CD4-positive, alpha-beta T cell (primary cell): ENCODE results near the gene GPR55. TPM values are rescaled to one million over a fixed set of nuclear protein-coding genes. Genes with fewer than 3 reads are reported as not detected.

ENCODE experiments used
- ATAC-seq: fragments of 200-7000 bp; cut with Tn5 transposase; one replicate; pipeline ENCODE4 v1.10.0; 2022; ENCODE audit warnings: mild to moderate bottlenecking; ENCODE audit not compliant: poor library complexity
- CTCF ChIA-PET: fragments of 350-600 bp; sonication (Branson Sonifier 250); formaldehyde crosslinking; loops from one replicate; lab custom pipeline; 2021; ENCODE audit warnings: antibody characterized with exemption, inconsistent platforms; lab: Charles Lee
- POLR2A ChIA-PET: fragments of 350-600 bp; sonication (Branson Sonifier 250); formaldehyde crosslinking; loops from one replicate; lab custom pipeline; 2021; ENCODE audit warnings: antibody characterized with exemption, inconsistent platforms; lab: Charles Lee
- DNase-seq, 14 experiments: peaks; one replicate each; pipeline ENCODE4 v3.0.0-alpha.2; 2013 to 2020; ENCODE audit warnings: mixed read lengths in 2 of 14
- H3K27ac ChIP-seq, 2 donors: one replicate each; pipeline versions ENCODE4 v1.5.1 to v1.7.0; 2013; ENCODE audit warnings: low read length in 2 of 2, low read depth in 1 of 2, mild to moderate bottlenecking in 1 of 2
- H3K27me3 ChIP-seq, 2 experiments: 1 replicate in 1 of 2; 2 replicates in 1 of 2; pipeline versions ENCODE4 v1.6.1 to v1.7.0; 2013; ENCODE audit warnings: low read length in 2 of 2, control low read depth in 1 of 2, mild to moderate bottlenecking in 1 of 2, moderate library complexity in 1 of 2; ENCODE audit not compliant: insufficient read depth in 2 of 2, control insufficient read depth in 1 of 2
- H3K36me3 ChIP-seq: one replicate; pipeline ENCODE4 v1.6.1; 2013; ENCODE audit warnings: low read length, control low read depth; ENCODE audit not compliant: insufficient read depth
- H3K4me1 ChIP-seq: one replicate; pipeline ENCODE4 v1.6.1; 2013; ENCODE audit warnings: low read length, control low read depth; ENCODE audit not compliant: insufficient read depth
- H3K4me3 ChIP-seq: one replicate; pipeline ENCODE4 v1.5.1; 2013; ENCODE audit warnings: mild to moderate bottlenecking, low read length, moderate library complexity
- H3K9me3 ChIP-seq, 2 experiments: 1 replicate in 1 of 2; 2 replicates in 1 of 2; pipeline versions ENCODE4 v1.6.1 to v1.7.0; 2013; ENCODE audit warnings: low read length in 2 of 2, mild to moderate bottlenecking in 2 of 2, control low read depth in 1 of 2, moderate library complexity in 1 of 2; ENCODE audit not compliant: control insufficient read depth in 1 of 2, insufficient read depth in 1 of 2
- H3K27ac Mint-ChIP-seq: one replicate; pipeline ENCODE4 v1.8.0; 2020; ENCODE audit warnings: mixed read lengths
- H3K27me3 Mint-ChIP-seq: one replicate; pipeline ENCODE4 v1.8.0; 2021; ENCODE audit warnings: mixed read lengths
- H3K36me3 Mint-ChIP-seq: one replicate; pipeline ENCODE4 v1.8.0; 2021; ENCODE audit warnings: low read depth, mixed read lengths
- H3K4me1 Mint-ChIP-seq: one replicate; pipeline ENCODE4 v1.8.0; 2021; ENCODE audit warnings: low read depth, mixed read lengths
- H3K4me3 Mint-ChIP-seq: one replicate; pipeline ENCODE4 v1.8.0; 2020; ENCODE audit warnings: mild to moderate bottlenecking, mixed read lengths
- H3K9me3 Mint-ChIP-seq: one replicate; pipeline ENCODE4 v1.8.0; 2020; ENCODE audit warnings: mixed read lengths
- CTCF ChIP-seq: fragments of 200-600 bp; IDR thresholded peaks from one replicate; pipeline ENCODE4 v1.8.0; 2022; ENCODE audit warnings: antibody characterized with exemption, mild to moderate bottlenecking
- intact Hi-C, 2 experiments: fragments of 100-400 bp; cut with DNase I in 1 of 2; cut with micrococcal nuclease in 1 of 2; formaldehyde crosslinking; loops; one replicate each; pipeline versions ENCODE4 v1.15.1 to v1.9.0; 2023 to 2025; cut with DNase I, micrococcal nuclease
- total RNA-seq, 174 experiments: library from RNA in 2 of 174; stranded (reverse) in 2 of 174; gene quantifications; one replicate each; pipeline ENCODE4 v1.2.3 and lab custom pipeline; 2021 to 2026

The GPR55 gene
- total RNA-seq, 2 experiments from 2014 or later = 2.9 to 3.8 TPM

DNA sequence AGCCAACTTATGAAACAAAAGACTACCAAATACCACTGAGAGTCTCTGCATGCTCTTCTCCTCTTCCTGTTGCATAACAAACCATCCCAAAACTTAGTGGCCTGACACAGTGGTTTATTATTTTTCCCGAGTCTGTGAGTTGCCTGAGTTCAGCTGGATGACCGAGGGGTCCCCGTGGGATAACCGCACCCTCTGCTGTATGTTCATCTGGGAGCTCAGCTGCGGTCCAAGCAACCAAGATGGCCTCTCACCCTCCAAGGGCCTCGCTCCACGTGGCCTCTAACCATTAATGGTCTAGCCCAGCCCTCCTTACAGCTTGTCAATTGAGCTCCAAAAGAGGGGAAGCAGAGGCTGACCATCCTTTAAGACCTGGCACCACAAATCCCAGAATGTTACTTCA is 43.2 kb downstream of the GPR55 start:
- CTCF ChIA-PET = no interaction called here
- H3K27me3 ChIP-seq = no peaks in the 10 kb centered on the region
- no peak overlapping the region for H3K27ac Mint-ChIP-seq
- no peak for ATAC-seq
- H3K4me3 Mint-ChIP-seq = no peak overlapping the region
- no peaks in the 10 kb centered on the region for H3K9me3 ChIP-seq
- H3K36me3 Mint-ChIP-seq = peaks cover 20% of the 10 kb centered on the region
- no peaks in the 10 kb centered on the region for H3K9me3 Mint-ChIP-seq
- H3K27me3 Mint-ChIP-seq = no peaks in the 10 kb centered on the region
- peak in 1 of 14 experiments; percentile 2 for DNase-seq
- H3K4me3 ChIP-seq = no peak overlapping the region
- no peak overlapping the region for H3K27ac ChIP-seq
- H3K36me3 ChIP-seq = peaks cover 13% of the 10 kb centered on the region
- H3K4me1 ChIP-seq = peaks cover 13% of the 10 kb centered on the region
- POLR2A ChIA-PET = no interaction called here
- intact Hi-C loops = no loop called here
- H3K4me1 Mint-ChIP-seq = peaks cover 10% of the 10 kb centered on the region
- TF ChIP-seq CTCF = no peak

GRCh38 chr2:230879891-230880290 is 45.2 kb downstream of the GPR55 start:
- Mint-ChIP-seq H3K36me3 (peaks cover 32% of the 10 kb centered on the region), H3K4me3 (no peak overlapping the region), H3K9me3 (no peaks in the 10 kb centered on the region), H3K27ac (no peak overlapping the region), H3K27me3 (no peaks in the 10 kb centered on the region), H3K4me1 (peaks cover 10% of the 10 kb centered on the region)
- intact Hi-C loops = no loop called here
- TF ChIP-seq CTCF = no peak
- no peak for DNase-seq
- POLR2A ChIA-PET = no interaction called here
- no peaks in the 10 kb centered on the region for H3K9me3 ChIP-seq
- H3K4me1 ChIP-seq = peaks cover 14% of the 10 kb centered on the region
- CTCF ChIA-PET = no interaction called here
- no peak overlapping the region for H3K4me3 ChIP-seq
- H3K36me3 ChIP-seq = peaks cover 22% of the 10 kb centered on the region
- H3K27me3 ChIP-seq = no peaks in the 10 kb centered on the region
- no peak for ATAC-seq
- no peak overlapping the region for H3K27ac ChIP-seq

DNA sequence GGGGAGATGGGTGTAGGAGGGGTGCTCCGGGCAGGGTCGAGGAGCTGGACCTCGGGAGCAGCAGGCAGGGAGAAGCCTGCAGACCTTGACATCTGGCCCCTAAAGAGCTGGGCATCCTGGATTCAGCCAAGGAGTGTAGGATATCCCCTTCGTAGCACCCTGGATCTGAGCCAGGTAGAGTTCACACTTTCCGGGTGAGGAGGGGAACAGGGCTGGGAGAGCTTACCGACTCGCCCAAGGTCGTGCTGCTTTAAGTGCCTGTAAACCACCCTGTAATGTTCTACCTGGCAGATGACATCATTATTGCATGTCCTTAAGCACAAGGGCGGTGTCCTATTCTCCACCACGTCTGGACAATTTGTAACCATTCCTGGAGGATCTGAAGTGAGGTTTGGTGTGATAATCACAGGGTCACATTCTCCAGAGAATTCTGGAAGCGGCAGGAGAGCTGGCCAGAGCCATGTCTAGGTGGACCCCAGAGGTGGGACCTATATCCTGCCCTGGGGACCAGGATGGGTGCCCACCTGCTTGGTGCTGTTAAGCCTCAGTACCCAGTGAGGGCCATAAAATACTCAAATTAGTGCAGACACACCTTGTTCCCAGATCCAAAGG is 45.7 kb downstream of the GPR55 start:
- H3K36me3 Mint-ChIP-seq = peaks cover 32% of the 10 kb centered on the region
- peaks cover 10% of the 10 kb centered on the region for H3K4me1 Mint-ChIP-seq
- H3K9me3 Mint-ChIP-seq = no peaks in the 10 kb centered on the region
- no peaks in the 10 kb centered on the region for H3K27me3 ChIP-seq
- ChIA-PET CTCF (no interaction called here), POLR2A (no interaction called here)
- H3K4me3 ChIP-seq = no peak overlapping the region
- no peak overlapping the region for H3K27ac ChIP-seq
- peaks cover 23% of the 10 kb centered on the region for H3K36me3 ChIP-seq
- H3K4me1 ChIP-seq = peaks cover 14% of the 10 kb centered on the region
- no peak overlapping the region for H3K4me3 Mint-ChIP-seq
- H3K27ac Mint-ChIP-seq = peak overlapping the region; percentile 21
- DNase-seq = no peak
- intact Hi-C loops = no loop called here
- H3K9me3 ChIP-seq = no peaks in the 10 kb centered on the region
- ATAC-seq = no peak
- H3K27me3 Mint-ChIP-seq = no peaks in the 10 kb centered on the region
- no peak for TF ChIP-seq CTCF
